A549 treated with Mapracorat at 1 μM for 4 hours (cell line): ENCODE data around the gene CYP11A1. TPM values are rescaled to one million over a fixed set of nuclear protein-coding genes. Genes with fewer than 3 reads are reported as not detected.

Source experiments
- total RNA-seq: library from RNA; stranded (reverse); fragments of 200-300 nt; extraction: Qiagen RNA extraction; gene quantifications from 5 replicates; pipeline ENCODE4 v1.2.3, GENCODE V29; 2022

Gene CYP11A1
- not detected in 5 replicates for total RNA-seq

DNA sequence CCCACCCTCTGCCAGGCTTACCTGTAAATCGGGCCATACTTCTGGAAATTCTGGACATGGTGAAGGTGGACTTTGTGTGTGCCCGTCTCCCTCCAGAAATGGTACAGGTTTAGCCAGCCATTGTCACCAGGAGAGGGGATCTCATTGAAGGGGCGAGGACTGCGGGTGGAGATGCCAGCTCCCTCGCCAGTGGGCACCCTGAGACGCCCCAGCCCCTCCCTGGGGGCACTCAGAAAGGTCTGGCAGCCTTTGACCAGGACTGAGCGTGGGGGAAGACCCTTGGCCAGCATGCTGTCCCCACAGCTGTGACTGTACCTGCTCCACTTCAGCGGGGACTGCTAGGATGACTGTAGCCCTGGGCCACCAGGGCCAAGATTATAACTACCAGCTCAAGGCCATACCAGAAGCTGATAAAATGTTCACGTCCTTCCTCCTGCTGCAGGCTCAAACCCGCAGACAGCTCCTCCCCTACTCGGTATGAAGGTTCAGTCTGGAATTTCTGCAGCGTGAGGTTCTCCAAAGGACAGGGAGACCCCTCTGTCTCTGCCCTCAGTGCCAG, at the start of gene CYP11A1:
TSS of gene CYP11A1 (minus strand) at position 351 of the 559 bp plus-strand sequence. CDS start at position 290, 61 bp downstream.

Other genes with a start within 250 kb of the CYP11A1 start
- gene ISLR2, start 237.1 kb downstream of the CYP11A1 start, total RNA-seq = 0.11 to 0.27 TPM (median 0.17 TPM) in 4 of 5 replicates, not detected in the other
- gene ISLR, start 193.9 kb downstream of the CYP11A1 start, total RNA-seq = 0.22 to 0.50 TPM (median 0.39 TPM) in 5 replicates
- gene STRA6, start 164.9 kb downstream of the CYP11A1 start, total RNA-seq = 52.1 to 86.8 TPM (median 69.6 TPM) in 5 replicates
- 6.7 to 8.9 TPM (median 7.2 TPM) in 5 replicates for gene CCDC33, start 131.3 kb downstream of the CYP11A1 start, total RNA-seq
- 1.5 to 2.1 TPM (median 1.7 TPM) in 5 replicates for gene SEMA7A, start 66.3 kb upstream of the CYP11A1 start, total RNA-seq
- gene UBL7, start 93.5 kb upstream of the CYP11A1 start, total RNA-seq = 38.5 to 42.7 TPM (median 41.3 TPM) in 5 replicates
- gene ARID3B, start 173.6 kb upstream of the CYP11A1 start, total RNA-seq = 2.8 to 3.3 TPM (median 3.0 TPM) in 5 replicates
- gene CLK3, start 248.2 kb upstream of the CYP11A1 start, total RNA-seq = 26.5 to 45.1 TPM (median 34.8 TPM) in 5 replicates